CD4-positive, alpha-beta T cell treated with Interleukin-1 beta for 1 hour (primary cell): ENCODE results near the gene PLD2.
A peak's percentile ranks its signal among the peaks of the same experiment; 100 is the strongest.
"Not testable (repeated sequence)": the region's sequence is repeated elsewhere in the genome, so short reads cannot be mapped to it uniquely, and the experiment has no call there.

Experiments used
- DNase-seq, 2 donors: peaks; one replicate each; pipeline ENCODE4 v3.0.0-alpha.2; 2020 to 2022

The PLD2 gene

GRCh38 chr17:4837471-4838308 is 30.7 kb downstream of the PLD2 start:
- no peak for DNase-seq

DNA sequence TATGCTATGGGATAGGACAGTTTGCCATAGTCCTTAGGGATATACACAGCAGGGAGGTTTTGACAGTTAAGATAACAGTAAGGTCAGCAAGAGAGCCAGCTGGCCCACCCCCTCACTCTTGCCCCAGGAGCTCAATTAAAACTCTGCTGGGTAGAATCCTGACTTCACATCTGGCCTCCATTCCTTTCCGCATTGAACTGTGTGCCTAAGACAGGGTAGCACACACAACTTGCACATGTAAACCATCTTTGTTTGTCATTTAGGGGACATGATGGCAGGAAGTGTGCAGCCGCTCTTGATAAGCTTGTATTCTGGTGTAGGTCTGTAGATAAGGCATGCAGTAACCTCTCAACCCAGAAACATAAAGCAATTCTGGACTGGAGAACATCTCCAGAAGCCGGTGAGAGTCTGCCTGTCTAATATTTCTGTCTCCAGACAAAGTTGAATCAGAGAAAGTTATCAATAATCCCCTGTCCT is 31.4 kb downstream of the PLD2 start:
- DNase-seq: no peak

- DNase-seq: no peak
These were observed 32.3 kb downstream of the PLD2 start for GRCh38 chr17:4839221-4839620.

- no peak for DNase-seq
These were observed 33.3 kb downstream of the PLD2 start for GRCh38 chr17:4839965-4840892.

DNA sequence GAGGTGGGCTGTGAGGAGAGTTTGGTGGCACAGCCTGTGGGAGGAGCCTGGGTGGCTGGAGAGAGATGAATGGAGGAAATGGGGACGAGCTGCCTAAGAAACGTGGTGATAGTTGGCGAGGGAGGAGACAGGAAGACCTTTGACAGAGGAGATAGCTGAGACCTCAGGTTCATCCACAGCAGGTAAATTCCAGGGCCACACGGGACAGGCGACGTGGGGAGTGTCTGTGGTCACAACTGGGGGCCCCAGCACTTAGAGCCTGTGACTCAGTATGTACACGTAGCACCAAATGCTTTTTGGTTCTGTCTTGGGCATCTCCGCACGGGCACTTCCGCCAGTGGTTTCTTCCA is 33.9 kb downstream of the PLD2 start:
- peak in 1 of 2 donors; percentile 13 for DNase-seq

GRCh38 chr17:4842376-4842775 is 35.4 kb downstream of the PLD2 start:
- no peak for DNase-seq

DNA sequence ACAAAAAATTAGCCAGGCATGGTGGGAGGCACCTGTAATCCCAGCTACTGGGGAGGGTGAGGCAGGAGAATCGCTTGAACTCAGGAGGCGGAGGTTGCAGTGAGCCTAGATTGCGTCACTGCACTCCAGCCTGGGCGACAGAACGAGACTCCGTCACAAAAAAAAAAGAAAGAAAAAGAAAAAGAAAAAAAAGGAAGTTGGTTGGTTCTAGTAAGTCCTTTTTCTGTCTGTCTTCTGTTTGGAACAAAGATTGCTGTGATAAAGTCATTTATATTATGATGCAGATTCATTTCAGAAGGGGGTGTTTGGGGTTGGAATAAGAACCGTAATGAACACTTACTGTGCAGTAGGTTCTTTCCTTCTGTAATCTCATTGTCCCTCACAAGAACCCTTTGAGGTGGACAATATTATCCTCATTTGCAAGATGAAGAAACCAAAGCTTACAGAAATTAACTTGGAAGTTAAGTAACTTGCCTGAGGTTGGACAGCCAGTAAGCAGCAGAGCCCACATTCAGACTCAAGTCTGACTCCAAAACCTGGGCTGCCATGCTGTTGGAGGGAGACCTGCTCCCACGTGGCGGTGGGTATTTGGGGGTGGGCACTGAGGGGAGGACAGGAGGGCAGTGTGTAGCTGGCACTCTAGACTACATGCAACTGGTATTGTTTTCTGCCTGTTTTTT is 36.5 kb downstream of the PLD2 start:
- DNase-seq: no peak

- DNase-seq: peak in 1 of 2 donors; percentile 52
These were observed 38.2 kb downstream of the PLD2 start for GRCh38 chr17:4845118-4845517.

- no peak for DNase-seq
These were observed 39.9 kb downstream of the PLD2 start for GRCh38 chr17:4846635-4847390.

DNA sequence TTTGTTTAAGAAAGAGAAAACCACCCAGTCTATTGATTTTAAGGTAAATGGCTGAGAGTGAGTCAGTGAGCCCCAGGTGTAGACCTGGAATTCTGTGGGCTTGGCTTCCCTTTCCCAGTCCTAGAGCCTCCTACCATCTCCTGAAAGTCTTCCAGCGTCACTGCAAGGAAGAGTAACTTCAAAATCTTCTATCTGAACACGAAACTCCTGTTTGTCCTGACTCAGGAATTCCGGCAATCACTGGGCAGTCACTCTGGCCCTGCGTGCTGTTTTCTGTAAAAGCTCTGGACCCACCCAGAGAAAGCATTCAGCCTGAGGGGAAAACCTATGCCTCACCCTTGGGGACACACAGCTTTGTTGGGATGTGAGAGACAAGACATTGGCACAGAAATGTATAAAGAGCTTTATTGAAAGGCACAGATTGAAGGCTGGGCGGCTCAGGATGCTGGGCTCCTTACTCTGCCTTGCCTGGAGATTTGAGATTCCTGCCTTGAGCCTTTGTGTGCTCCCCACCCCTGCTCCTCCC is 42.1 kb downstream of the PLD2 start:
- DNase-seq: no peak

DNA sequence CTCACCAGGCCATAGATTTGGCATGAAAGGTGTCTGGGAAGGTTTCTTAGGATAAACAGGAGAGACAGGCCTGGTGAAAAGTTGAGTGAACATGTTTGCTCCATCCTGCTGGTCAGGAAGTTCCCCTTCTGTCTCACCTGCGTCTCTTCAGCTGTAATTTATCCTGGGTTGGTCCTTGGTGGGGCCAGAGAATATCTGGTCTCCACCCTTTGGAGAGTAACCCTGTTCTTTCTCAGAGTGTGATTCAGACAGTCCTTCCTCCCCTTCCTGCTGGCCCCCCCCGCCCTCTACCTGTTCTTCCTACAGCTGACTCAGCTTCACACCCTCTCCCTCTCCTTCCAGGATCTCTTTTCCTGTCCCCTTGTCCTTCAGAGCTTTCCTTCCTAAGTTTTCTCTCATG is 43.3 kb downstream of the PLD2 start:
- no peak for DNase-seq

- no peak for DNase-seq
These were observed 44.1 kb downstream of the PLD2 start for GRCh38 chr17:4851084-4851483.

DNA sequence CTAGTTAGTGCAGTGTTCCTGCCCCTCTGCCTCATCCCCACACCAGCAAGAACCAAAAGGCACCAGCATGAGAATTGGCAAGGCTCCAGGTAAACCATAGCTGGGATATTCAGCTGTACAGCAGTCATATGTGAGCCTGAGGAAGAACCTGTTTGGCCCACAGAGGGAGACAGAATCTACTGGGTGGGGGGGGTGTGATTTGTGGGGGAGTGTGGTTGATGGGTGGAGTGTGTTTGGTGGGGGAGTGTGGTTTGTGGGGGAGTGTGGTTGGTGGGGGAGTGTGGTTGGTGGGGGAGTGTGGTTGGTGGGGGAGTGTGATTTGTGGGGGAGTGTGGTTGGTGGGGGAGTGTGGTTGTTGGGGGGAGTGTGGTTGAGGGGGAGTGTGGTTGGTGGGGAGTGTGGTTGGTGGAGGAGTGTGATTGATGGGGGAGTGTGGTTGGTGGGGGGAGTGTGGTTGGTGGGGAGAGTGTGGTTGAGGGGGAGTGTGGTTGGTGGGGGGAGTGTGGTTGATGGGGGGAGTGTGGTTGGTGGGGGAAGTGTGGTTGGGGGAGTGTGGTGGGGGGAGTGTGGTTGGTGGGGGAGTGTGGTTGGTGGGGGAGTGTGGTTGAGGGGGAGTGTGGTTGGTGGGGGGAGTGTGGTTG is 45.7 kb downstream of the PLD2 start:
- DNase-seq: peak; percentile 7 to 44

GRCh38 chr17:4853208-4853671 is 46.3 kb downstream of the PLD2 start:
- DNase-seq: peak; percentile 1 to 42

DNA sequence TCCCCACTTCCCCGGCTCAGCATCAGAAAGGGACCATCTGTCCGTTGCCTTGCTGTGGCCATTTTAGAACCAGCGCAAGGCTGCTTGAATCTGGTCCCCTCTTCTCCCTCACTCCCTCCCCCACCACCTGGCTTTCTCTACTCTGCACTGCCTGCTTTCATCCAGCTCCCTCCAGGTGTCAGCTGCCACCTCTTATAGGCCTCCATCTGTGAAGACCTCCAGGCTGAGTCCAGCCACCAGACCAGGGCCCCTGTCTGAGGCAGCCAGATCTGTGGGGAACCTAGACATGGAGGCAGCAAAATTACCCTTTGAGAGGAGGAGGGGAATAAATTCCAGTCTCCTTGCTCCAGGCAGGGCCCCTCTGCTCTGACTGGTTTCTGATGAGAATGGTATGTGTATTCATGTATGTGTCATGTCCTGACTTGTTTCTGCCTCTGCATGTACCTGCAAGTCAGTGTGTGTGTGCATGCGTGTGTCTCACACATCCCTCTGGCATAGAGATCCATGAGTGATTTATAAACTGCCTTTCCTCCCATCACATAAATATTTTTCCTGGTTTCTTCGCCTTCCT is 47.2 kb downstream of the PLD2 start:
- no peak for DNase-seq

DNA sequence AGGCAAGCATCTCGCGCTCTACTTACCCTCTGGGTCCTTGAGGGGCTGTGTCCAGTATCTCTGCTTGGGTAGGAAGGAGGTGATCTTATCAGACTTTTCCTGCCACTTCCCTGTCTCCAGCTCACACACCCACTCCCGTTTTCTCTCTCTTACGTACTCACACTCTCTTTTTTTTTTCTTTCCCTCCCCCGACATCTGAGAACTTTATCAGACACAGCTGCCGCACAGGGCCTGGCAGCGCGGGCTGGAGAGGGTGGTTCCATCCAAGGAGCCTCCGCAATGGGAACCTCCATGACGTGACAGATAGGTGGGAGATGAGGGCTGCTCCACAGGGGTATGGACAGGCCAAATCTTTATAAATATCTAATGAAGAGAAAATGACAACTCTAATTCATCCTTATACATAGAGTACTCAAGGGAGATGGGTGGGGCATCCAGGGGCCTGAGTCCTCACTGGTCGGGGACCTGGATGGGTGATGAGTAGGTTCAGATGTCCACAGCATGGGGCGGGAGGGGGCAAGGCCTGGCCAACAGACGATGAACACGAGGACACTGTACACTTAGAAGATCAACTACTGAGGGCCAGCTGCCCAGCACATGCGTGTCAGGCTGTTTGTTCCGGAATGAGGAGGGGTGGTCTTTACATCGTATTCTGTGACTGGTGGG is 49.5 kb downstream of the PLD2 start:
- DNase-seq: no peak

DNA sequence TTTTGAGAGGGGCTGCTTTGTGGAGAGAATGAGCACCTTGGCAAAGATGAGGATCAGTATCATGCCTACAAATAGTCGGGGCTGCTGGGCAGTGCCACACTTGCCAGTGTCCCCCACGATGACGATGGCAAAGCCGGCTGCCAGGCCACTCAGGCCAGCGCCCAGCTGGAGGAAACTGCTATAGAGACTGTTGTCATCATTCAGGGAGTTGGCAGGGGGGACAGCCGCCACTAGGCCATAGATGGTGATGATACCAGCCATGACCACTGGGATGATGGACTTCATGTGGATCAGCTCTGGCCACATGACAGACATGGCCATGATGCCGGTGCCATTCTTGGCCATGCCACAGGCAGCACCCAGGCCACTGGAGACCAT is 50.0 kb downstream of the PLD2 start:
- DNase-seq: no peak

DNA sequence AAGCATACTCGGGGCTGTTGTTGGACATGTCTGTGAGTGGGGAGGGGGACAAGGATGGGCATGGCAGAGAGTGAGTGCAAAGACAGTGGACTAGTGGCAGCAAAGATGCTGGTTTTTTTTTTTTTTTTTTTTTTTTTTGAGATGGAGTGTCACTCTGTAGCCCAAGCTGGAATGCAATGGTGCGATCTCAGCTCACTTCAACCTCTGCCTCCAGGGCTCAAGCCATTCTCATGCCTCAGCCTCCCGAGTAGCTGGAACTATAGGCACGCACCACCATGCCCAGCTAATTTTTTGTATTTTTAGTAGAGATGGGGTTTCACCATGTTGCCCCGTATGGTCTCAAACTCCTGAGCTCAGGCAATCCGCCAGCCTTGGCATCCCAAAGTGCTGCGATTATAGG is 50.4 kb downstream of the PLD2 start:
- not testable (repeated sequence) for DNase-seq

GRCh38 chr17:4858068-4858881 is 51.3 kb downstream of the PLD2 start:
- no peak for DNase-seq

DNA sequence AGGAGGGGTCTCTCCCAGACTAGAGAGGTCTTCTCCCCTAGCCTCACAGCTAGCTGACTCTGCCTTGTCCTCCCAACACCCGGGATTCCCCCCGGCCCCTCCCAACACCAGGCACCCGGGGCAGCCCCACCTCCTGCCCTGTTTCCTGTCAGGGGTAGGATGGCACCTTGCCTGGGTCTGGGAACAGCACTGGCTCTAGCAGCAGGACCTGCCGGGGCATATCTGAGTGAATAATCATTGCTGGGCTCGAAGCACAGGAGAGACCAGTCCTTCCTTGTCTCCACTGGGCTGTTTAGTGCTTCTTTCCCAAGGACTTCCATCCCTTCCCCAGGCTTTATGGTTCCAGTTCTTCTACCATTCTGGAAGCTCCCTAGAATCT is 51.9 kb downstream of the PLD2 start:
- DNase-seq: no peak
